ENCODE measurements around the gene NELFA.

DNA sequence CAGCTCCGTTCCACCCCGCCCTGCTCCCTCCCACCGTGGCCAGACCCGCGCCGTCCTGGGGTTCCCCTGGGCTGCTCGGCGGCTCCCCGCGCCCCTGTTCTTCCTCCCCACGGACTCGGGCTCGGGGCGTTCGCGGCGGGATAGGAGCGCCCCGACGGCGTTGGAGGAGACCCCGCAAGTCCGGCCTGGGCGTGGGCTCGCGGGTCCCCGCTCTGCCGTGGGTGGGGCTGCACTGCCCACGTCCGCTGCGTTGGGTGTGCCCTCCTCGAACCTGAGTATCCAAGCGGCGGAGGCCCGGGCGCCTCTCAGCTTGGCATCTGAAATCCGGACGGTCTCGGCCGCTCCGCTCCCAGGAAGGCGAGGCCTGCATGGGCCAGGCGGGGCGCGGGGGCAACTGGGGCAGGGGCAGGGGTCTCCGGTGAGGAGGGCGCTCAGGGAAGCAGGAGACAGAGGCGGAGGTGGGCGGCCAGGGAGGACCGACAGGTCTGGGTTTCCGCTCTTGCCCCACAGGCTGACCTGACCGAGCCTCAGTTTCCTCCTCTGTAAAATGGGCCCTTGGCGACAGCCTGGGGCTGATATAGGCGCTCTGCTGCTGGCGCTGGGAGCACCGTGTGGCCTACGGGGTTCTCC, 38.4 kb upstream of the NELFA start:
- TF ChIP-seq, protein P1, sequence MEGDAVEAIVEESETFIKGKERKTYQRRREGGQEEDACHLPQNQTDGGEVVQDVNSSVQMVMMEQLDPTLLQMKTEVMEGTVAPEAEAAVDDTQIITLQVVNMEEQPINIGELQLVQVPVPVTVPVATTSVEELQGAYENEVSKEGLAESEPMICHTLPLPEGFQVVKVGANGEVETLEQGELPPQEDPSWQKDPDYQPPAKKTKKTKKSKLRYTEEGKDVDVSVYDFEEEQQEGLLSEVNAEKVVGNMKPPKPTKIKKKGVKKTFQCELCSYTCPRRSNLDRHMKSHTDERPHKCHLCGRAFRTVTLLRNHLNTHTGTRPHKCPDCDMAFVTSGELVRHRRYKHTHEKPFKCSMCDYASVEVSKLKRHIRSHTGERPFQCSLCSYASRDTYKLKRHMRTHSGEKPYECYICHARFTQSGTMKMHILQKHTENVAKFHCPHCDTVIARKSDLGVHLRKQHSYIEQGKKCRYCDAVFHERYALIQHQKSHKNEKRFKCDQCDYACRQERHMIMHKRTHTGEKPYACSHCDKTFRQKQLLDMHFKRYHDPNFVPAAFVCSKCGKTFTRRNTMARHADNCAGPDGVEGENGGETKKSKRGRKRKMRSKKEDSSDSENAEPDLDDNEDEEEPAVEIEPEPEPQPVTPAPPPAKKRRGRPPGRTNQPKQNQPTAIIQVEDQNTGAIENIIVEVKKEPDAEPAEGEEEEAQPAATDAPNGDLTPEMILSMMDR (conservative IDR thresholded peaks at IDR 0.05; ENCODE audit: low read depth, low read length) = no peak
- no peak for TF ChIP-seq RFX5 (IDR thresholded peaks at IDR 0.05; ENCODE audit: low read depth, low read length)
- no peak for TF ChIP-seq RAD21 (IDR thresholded peaks at IDR 0.05; ENCODE audit: low read length)
- TF ChIP-seq FOS (IDR thresholded peaks at IDR 0.05; ENCODE audit: low read depth, low read length) = no peak
- no peak for TF ChIP-seq CHD1 (IDR thresholded peaks at IDR 0.05; ENCODE audit: low read depth, low read length)
- no peak for TF ChIP-seq MXI1 (IDR thresholded peaks at IDR 0.05; ENCODE audit: borderline replicate concordance, low read depth, low read length)
- TF ChIP-seq MAZ (IDR thresholded peaks at IDR 0.05; ENCODE audit: borderline replicate concordance, low read depth, low read length) = no peak
- no peak for TF ChIP-seq CEBPB (IDR thresholded peaks at IDR 0.05; ENCODE audit: low read depth, low read length)
- TF ChIP-seq POLR2A (IDR thresholded peaks at IDR 0.05; ENCODE audit: low read depth, low read length) = no peak
- TF ChIP-seq, protein P2, sequence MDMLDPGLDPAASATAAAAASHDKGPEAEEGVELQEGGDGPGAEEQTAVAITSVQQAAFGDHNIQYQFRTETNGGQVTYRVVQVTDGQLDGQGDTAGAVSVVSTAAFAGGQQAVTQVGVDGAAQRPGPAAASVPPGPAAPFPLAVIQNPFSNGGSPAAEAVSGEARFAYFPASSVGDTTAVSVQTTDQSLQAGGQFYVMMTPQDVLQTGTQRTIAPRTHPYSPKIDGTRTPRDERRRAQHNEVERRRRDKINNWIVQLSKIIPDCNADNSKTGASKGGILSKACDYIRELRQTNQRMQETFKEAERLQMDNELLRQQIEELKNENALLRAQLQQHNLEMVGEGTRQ (IDR thresholded peaks at IDR 0.05; ENCODE audit: low read depth, low read length) = no peak
- no peak for TF ChIP-seq NFE2L2 (IDR thresholded peaks at IDR 0.05; ENCODE audit: low read depth, low read length)
- no peak for TF ChIP-seq RCOR1 (IDR thresholded peaks at IDR 0.05; ENCODE audit: insufficient replicate concordance, low read length)
- TF ChIP-seq, protein P3, sequence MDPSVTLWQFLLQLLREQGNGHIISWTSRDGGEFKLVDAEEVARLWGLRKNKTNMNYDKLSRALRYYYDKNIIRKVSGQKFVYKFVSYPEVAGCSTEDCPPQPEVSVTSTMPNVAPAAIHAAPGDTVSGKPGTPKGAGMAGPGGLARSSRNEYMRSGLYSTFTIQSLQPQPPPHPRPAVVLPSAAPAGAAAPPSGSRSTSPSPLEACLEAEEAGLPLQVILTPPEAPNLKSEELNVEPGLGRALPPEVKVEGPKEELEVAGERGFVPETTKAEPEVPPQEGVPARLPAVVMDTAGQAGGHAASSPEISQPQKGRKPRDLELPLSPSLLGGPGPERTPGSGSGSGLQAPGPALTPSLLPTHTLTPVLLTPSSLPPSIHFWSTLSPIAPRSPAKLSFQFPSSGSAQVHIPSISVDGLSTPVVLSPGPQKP (IDR thresholded peaks at IDR 0.05; ENCODE audit: borderline replicate concordance, low read depth, low read length) = no peak
